ENCODE results near the gene THOC7.

GRCh38 chr3:63911873-63912767 is 48.5 kb upstream of the THOC7 start, which contains the start of gene SCAANT1:
- no peak for TF ChIP-seq POLR2A (IDR thresholded peaks at IDR 0.05)
- TF ChIP-seq, protein P1, sequence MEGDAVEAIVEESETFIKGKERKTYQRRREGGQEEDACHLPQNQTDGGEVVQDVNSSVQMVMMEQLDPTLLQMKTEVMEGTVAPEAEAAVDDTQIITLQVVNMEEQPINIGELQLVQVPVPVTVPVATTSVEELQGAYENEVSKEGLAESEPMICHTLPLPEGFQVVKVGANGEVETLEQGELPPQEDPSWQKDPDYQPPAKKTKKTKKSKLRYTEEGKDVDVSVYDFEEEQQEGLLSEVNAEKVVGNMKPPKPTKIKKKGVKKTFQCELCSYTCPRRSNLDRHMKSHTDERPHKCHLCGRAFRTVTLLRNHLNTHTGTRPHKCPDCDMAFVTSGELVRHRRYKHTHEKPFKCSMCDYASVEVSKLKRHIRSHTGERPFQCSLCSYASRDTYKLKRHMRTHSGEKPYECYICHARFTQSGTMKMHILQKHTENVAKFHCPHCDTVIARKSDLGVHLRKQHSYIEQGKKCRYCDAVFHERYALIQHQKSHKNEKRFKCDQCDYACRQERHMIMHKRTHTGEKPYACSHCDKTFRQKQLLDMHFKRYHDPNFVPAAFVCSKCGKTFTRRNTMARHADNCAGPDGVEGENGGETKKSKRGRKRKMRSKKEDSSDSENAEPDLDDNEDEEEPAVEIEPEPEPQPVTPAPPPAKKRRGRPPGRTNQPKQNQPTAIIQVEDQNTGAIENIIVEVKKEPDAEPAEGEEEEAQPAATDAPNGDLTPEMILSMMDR (IDR thresholded peaks at IDR 0.05): no peak

Measured in lower leg skin (tissue), 3 donors.